HepG2 (cell line): Measurements from ENCODE around the gene JCAD. TPM values are rescaled to one million over a fixed set of nuclear protein-coding genes. Genes with fewer than 3 reads are reported as not detected.

Source experiments
- ATAC-seq: fragments of 200-7000 bp; cut with Tn5 transposase; 3 replicates; pipeline ENCODE4 v1.9.1; 2020; ENCODE audit warnings: mild to moderate bottlenecking, moderate library complexity
- BruUV-seq: library from RNA; stranded (reverse); fragments of 400-500 nt; replicated peaks from 2 replicates; lab custom pipeline; 2021; lab: Mats Ljungman, UMichigan
- CTCF ChIA-PET: fragments of 300-600 bp; formaldehyde crosslinking; extraction: SDS; loops from one replicate; lab custom pipeline; 2021; ENCODE audit warnings: low total read pairs, inconsistent platforms, low intra/inter-chr PET ratio; lab: Yijun Ruan, JAX
- POLR2A ChIA-PET: fragments of 350-600 bp; sonication (Branson Sonifier 250); formaldehyde crosslinking; loops from one replicate; lab custom pipeline; 2020; ENCODE audit warnings: antibody characterized with exemption, inconsistent platforms; lab: Yijun Ruan, JAX
- DNase-seq: peaks from one replicate; pipeline ENCODE4 v3.0.0-alpha.2; 2015; ENCODE audit warnings: low spot score
- FAIRE-seq: peaks from 3 replicates; lab custom pipeline; 2011; peaks lifted over from hg19 to GRCh38; lab: Jason Lieb, UNC
- H2AFZ ChIP-seq: one replicate; pipeline ENCODE4 v1.6.1; 2011; ENCODE audit warnings: low read length, inconsistent platforms
- H3K27ac ChIP-seq: fragments of 300-600 bp; 3 replicates; pipeline ENCODE4 v1.8.0; 2011; ENCODE audit warnings: mixed run types, mild to moderate bottlenecking, mixed read lengths, low read length, inconsistent platforms; ENCODE audit not compliant: insufficient read depth; ENCODE audit errors: extremely low read length
- H3K27me3 ChIP-seq, 2 experiments: fragments of 200-600 bp in 1 of 2; 2 replicates in 1 of 2; 3 replicates in 1 of 2; pipeline versions ENCODE4 v1.6.0 to v1.8.0; 2011; ENCODE audit warnings: low read length in 2 of 2, mild to moderate bottlenecking in 2 of 2, moderate library complexity in 2 of 2, inconsistent platforms in 1 of 2; ENCODE audit not compliant: insufficient read depth in 2 of 2, control insufficient read depth in 1 of 2
- H3K36me3 ChIP-seq, 2 experiments: fragments of 200-600 bp in 1 of 2; replicated peaks in 1 of 2; 2 replicates in 1 of 2; 3 replicates in 1 of 2; pipeline versions ENCODE4 v1.5.1 to v1.8.0; 2011; ENCODE audit warnings: low read length in 2 of 2, inconsistent platforms in 1 of 2; ENCODE audit not compliant: insufficient read depth in 2 of 2, control insufficient read depth in 1 of 2
- H3K4me1 ChIP-seq: 2 replicates; pipeline ENCODE4 v1.5.1; 2012; ENCODE audit warnings: low read length, inconsistent platforms; ENCODE audit not compliant: insufficient read depth
- H3K4me2 ChIP-seq: 2 replicates; pipeline ENCODE4 v1.6.0; 2011; ENCODE audit warnings: low read depth, low read length, inconsistent platforms
- H3K4me3 ChIP-seq, 3 experiments: fragments of 200-600 bp in 1 of 3; sonication (generic), shearing (Covaris generic) in 1 of 3; replicated peaks in 1 of 3; 2 replicates each; pipeline ENCODE4 v1.5.1; 2011 to 2016; ENCODE audit warnings: low read length in 3 of 3, inconsistent platforms in 2 of 3, low read depth in 2 of 3, mild to moderate bottlenecking in 2 of 3, control low read depth in 1 of 3, mixed read lengths in 1 of 3; ENCODE audit not compliant: insufficient read depth in 1 of 3
- H3K79me2 ChIP-seq: one replicate; pipeline ENCODE4 v1.6.1; 2011; ENCODE audit warnings: low read length, inconsistent platforms; ENCODE audit not compliant: insufficient read depth
- H3K9ac ChIP-seq: 2 replicates; pipeline ENCODE4 v1.6.0; 2011; ENCODE audit warnings: mild to moderate bottlenecking, low read depth, low read length, inconsistent platforms; ENCODE audit not compliant: insufficient read depth
- H3K9me3 ChIP-seq: 2 replicates; pipeline ENCODE4 v1.5.1; 2012; ENCODE audit warnings: mild to moderate bottlenecking, low read length
- H4K20me1 ChIP-seq: 2 replicates; pipeline ENCODE4 v1.6.0; 2011; ENCODE audit warnings: inconsistent platforms, mild to moderate bottlenecking, low read length, moderate library complexity; ENCODE audit not compliant: insufficient read depth
- AHR ChIP-seq: IDR thresholded peaks from 2 replicates; pipeline ENCODE4 v1.6.1; 2018; ENCODE audit warnings: missing genetic modification reagents, missing compliant biosample characterization
- BCLAF1 ChIP-seq: fragments of 450-650 bp; IDR thresholded peaks from 2 replicates; pipeline ENCODE4 v1.6.1; 2017; ENCODE audit warnings: mild to moderate bottlenecking
- CENPT ChIP-seq: sonication (generic); formaldehyde crosslinking; IDR thresholded peaks from 2 replicates; pipeline ENCODE4 v1.8.0; 2022; ENCODE audit warnings: low read depth, mild to moderate bottlenecking, moderate library complexity, missing genetic modification reagents
- GLI4 ChIP-seq: sonication (generic); formaldehyde crosslinking; IDR thresholded peaks from 2 replicates; pipeline ENCODE4 v1.5.1; 2020; ENCODE audit warnings: missing genetic modification reagents, mild to moderate bottlenecking, moderate library complexity, borderline replicate concordance
- HNF4G ChIP-seq, 2 experiments: sonication (generic) in 1 of 2; formaldehyde crosslinking in 1 of 2; IDR thresholded peaks; 2 replicates each; pipeline versions ENCODE4 v1.4.0 to v1.6.1; 2011 to 2020; ENCODE audit warnings: borderline replicate concordance in 2 of 2, low read depth in 2 of 2, mild to moderate bottlenecking in 2 of 2, low read length in 1 of 2, missing genetic modification reagents in 1 of 2, moderate library complexity in 1 of 2
- HNRNPH1 ChIP-seq: fragments of 200-400 bp; formaldehyde crosslinking; optimal IDR thresholded peaks from 2 replicates; pipeline ENCODE3; 2017; ENCODE audit warnings: mild to moderate bottlenecking, low read depth, low read length
- IRF2 ChIP-seq: IDR thresholded peaks from 2 replicates; pipeline ENCODE4 v1.6.1; 2018; ENCODE audit warnings: missing genetic modification reagents, missing compliant biosample characterization
- NR0B2 ChIP-seq: sonication (generic); formaldehyde crosslinking; IDR thresholded peaks from 2 replicates; pipeline ENCODE4 v1.4.0; 2020; ENCODE audit warnings: mild to moderate bottlenecking, missing genetic modification reagents
- POGZ ChIP-seq: sonication (generic); formaldehyde crosslinking; IDR thresholded peaks from 2 replicates; pipeline ENCODE4 v1.4.0; 2020; ENCODE audit warnings: mild to moderate bottlenecking, missing genetic modification reagents
- RFX5 ChIP-seq: IDR thresholded peaks from 2 replicates; pipeline ENCODE4 v1.6.1; 2011; ENCODE audit warnings: low read depth, low read length, improper control_type of control experiment
- SAFB2 ChIP-seq: sonication (generic); formaldehyde crosslinking; IDR thresholded peaks from 2 replicates; pipeline ENCODE4 v1.5.1; 2020; ENCODE audit warnings: missing genetic modification reagents, low read depth, mild to moderate bottlenecking, borderline replicate concordance
- ZBTB20 ChIP-seq: sonication (generic); formaldehyde crosslinking; IDR thresholded peaks from 2 replicates; pipeline ENCODE4 v1.8.1; 2023; ENCODE audit warnings: missing genetic modification reagents, low read depth, mild to moderate bottlenecking, borderline replicate concordance
- ZNF326 ChIP-seq: sonication (generic); formaldehyde crosslinking; IDR thresholded peaks from 2 replicates; pipeline ENCODE4 v1.4.0; 2020; ENCODE audit warnings: missing genetic modification reagents, borderline replicate concordance
- ZNF362 ChIP-seq: sonication (generic); formaldehyde crosslinking; IDR thresholded peaks from 2 replicates; pipeline ENCODE4 v1.4.0; 2020; ENCODE audit warnings: missing genetic modification reagents, mild to moderate bottlenecking, borderline replicate concordance
- ZNF496 ChIP-seq: sonication (generic); formaldehyde crosslinking; IDR thresholded peaks from 2 replicates; pipeline ENCODE4 v1.8.1; 2023; ENCODE audit warnings: mild to moderate bottlenecking, moderate library complexity, missing genetic modification reagents; ENCODE audit not compliant: insufficient replicate concordance
- ZNF563 ChIP-seq: sonication (generic); formaldehyde crosslinking; IDR thresholded peaks from 2 replicates; pipeline ENCODE4 v1.8.0; 2022; ENCODE audit warnings: mild to moderate bottlenecking, moderate library complexity, missing genetic modification reagents
- ZNF614 ChIP-seq: IDR thresholded peaks from 2 replicates; pipeline ENCODE4 v1.6.1; 2018; ENCODE audit warnings: missing biosample characterization, missing genetic modification reagents, inconsistent platforms, borderline replicate concordance
- ZNF720 ChIP-seq: sonication (generic); formaldehyde crosslinking; IDR thresholded peaks from 2 replicates; pipeline ENCODE4 v1.4.0; 2020; ENCODE audit warnings: missing genetic modification reagents
- WGBS: methylation state at CpG from one replicate; pipeline ENCODE4 v1.1.6; 2017; ENCODE audit warnings: low lambda C conversion rate; 5-methylcytosine and 5-hydroxymethylcytosine counted together
- in situ Hi-C: cut with HindIII; loops from 2 replicates; pipeline ENCODE4 v1.10.0; 2017; ENCODE audit warnings: low pct_unique_long_range_greater_than_20kb; ENCODE audit not compliant: extremely low pct_ligation_motif_present
- intact Hi-C: fragments of 100-400 bp; cut with micrococcal nuclease; formaldehyde crosslinking; loops from one replicate; pipeline ENCODE4 v1.10.0; 2022; ENCODE audit not compliant: unreplicated experiment
- polyA plus RNA-seq, 8 experiments: library from polyadenylated mRNA; depleted of rRNA in 3 of 8; stranded (reverse) in 7 of 8; unstranded in 1 of 8; fragments of >200 nt; fragmentation: Illumina TruSeq in 4 of 8; extraction: Trizol in 4 of 8; gene quantifications; 2 replicates each; pipeline versions ENCODE4 v1.2.1 to v1.2.3, GENCODE V29; 2011 to 2016; ENCODE audit warnings: low read depth in 4 of 8, missing spikeins in 1 of 8, mixed read lengths in 1 of 8; ENCODE audit not compliant: insufficient read depth in 1 of 8
- total RNA-seq, 5 experiments: library from RNA; depleted of rRNA; stranded (reverse); fragments of >200 nt; fragmentation: Illumina TruSeq; extraction: Trizol; gene quantifications; 2 replicates each; pipeline ENCODE4 v1.2.3, GENCODE V29; 2016; ENCODE audit warnings: low read depth in 1 of 5

JCAD gene
- total and polyA plus RNA-seq, 2 of the 13 experiments (the other 11 are each of a cell fraction or from before 2014, with no cell fraction given) = 0.04 to 0.08 TPM

- no peak for TF ChIP-seq BCLAF1
- TF ChIP-seq CENPT (CRISPR knock-in tag) = no peak
- no peak for TF ChIP-seq ZNF563 (CRISPR knock-in tag)
- TF ChIP-seq ZNF326 (CRISPR knock-in tag) = no peak
- TF ChIP-seq GLI4 (CRISPR knock-in tag) = no peak
- no peak for TF ChIP-seq ZNF720 (CRISPR knock-in tag)
These were observed 39.9 kb downstream of the JCAD start (continued) for GRCh38 chr10:30019468-30019867.

GRCh38 chr10:30018496-30018895, 40.9 kb downstream of the JCAD start:
- Histone ChIP-seq H3K79me2 (no peaks in the 10 kb centered on the region), H3K4me1 (no peaks in the 10 kb centered on the region), H3K27me3 (no peaks in the 10 kb centered on the region), H3K9ac (no peak overlapping the region), H3K4me3 (no peak overlapping the region), H3K9me3 (no peaks in the 10 kb centered on the region), H3K27ac (no peak overlapping the region), H4K20me1 (no peaks in the 10 kb centered on the region), H2AFZ (no peak overlapping the region), H3K36me3 (no peaks in the 10 kb centered on the region), H3K4me2 (no peak overlapping the region)
- 72% methylated on average over 6 of the region's 6 CpGs for WGBS
- intact Hi-C loops (no loop called here), in situ Hi-C loops (no loop called here)
- POLR2A ChIA-PET = no interaction called here
- CTCF ChIA-PET = no interaction called here
- ATAC-seq (no peak), FAIRE-seq (no peak), DNase-seq (no peak)
- BruUV-seq = no TSS peak
- TF ChIP-seq ZNF614 (CRISPR knock-in tag) (no peak), IRF2 (CRISPR knock-in tag) (no peak), HNF4G (IDR thresholded peaks at IDR 0.05; ENCODE audit: borderline replicate concordance, low read depth, low read length) (no peak), HNF4G (CRISPR knock-in tag; IDR thresholded peaks at IDR 0.05; ENCODE audit: borderline replicate concordance, low read depth) (no peak), POGZ (no peak), ZBTB20 (CRISPR knock-in tag) (no peak), NR0B2 (CRISPR knock-in tag) (no peak), SAFB2 (CRISPR knock-in tag) (no peak), AHR (CRISPR knock-in tag) (no peak), RFX5 (no peak), HNRNPH1 (no peak), ZNF496 (no peak), ZNF362 (CRISPR knock-in tag) (no peak)
